ENCODE results near the gene RAPGEF5. TPM values are rescaled to one million over a fixed set of nuclear protein-coding genes. Genes with fewer than 3 reads are reported as not detected.

RAPGEF5 gene
- total RNA-seq, 1 experiment from 2014 or later, result 13.3 TPM

- Histone ChIP-seq H2BK15ac (ENCODE audit: low read depth, low read length) (no peak overlapping the region; the same call in 1 of the 2 replicates), H4K8ac (replicated peaks; ENCODE audit: insufficient read length, low read depth, low read length) (no peak overlapping the region), H3K79me2 (ENCODE audit: insufficient read depth, low read length) (no peaks in the 10 kb centered on the region), H3K18ac (ENCODE audit: insufficient read length, low read depth, low read length) (no peak overlapping the region), H3K23me2 (ENCODE audit: insufficient read length, low read depth, low read length, poor library complexity, severe bottlenecking) (no peaks in the 10 kb centered on the region), H3K14ac (ENCODE audit: insufficient read depth, low read length) (no peak overlapping the region), H3K9ac (ENCODE audit: extremely low read depth, insufficient read length, low read length) (no peak overlapping the region), H3K27ac (ENCODE audit: insufficient read length, low read depth, low read length) (no peak overlapping the region), H2BK12ac (ENCODE audit: insufficient read length, low read depth, low read length) (no peak overlapping the region), H4K91ac (ENCODE audit: insufficient read length, low read depth, low read length) (no peak overlapping the region), H4K5ac (ENCODE audit: insufficient read length, low read depth, low read length) (no peak overlapping the region), H3K79me1 (ENCODE audit: insufficient read depth, low read depth, low read length, poor library complexity, severe bottlenecking) (no peaks in the 10 kb centered on the region), H3K27me3 (ENCODE audit: insufficient read depth, low read length) (no peaks in the 10 kb centered on the region), H3K4me1 (ENCODE audit: insufficient read depth, low read length) (no peaks in the 10 kb centered on the region), H2BK20ac (ENCODE audit: low read depth, low read length, poor library complexity, severe bottlenecking) (no peak overlapping the region), H4K20me1 (ENCODE audit: control insufficient read depth, insufficient read depth, insufficient read length) (no peaks in the 10 kb centered on the region), H2AK5ac (ENCODE audit: insufficient read length, low read length) (no peak overlapping the region), H2AFZ (ENCODE audit: low read length) (no peak overlapping the region), H3K9me3 (ENCODE audit: control insufficient read depth, low read depth, low read length) (no peaks in the 10 kb centered on the region), H3K23ac (ENCODE audit: insufficient read length, low read depth, low read length) (no peak overlapping the region), H3K4ac (ENCODE audit: low read depth, low read length) (no peak overlapping the region), H3K56ac (ENCODE audit: insufficient read length, low read depth, low read length) (no peak overlapping the region), H3K4me2 (ENCODE audit: insufficient read depth, insufficient read length, low read length) (no peak overlapping the region), H2BK5ac (ENCODE audit: insufficient read length, low read length) (no peak overlapping the region), H3T11ph (ENCODE audit: low read length) (no peak overlapping the region), H2BK120ac (ENCODE audit: low read depth, low read length, poor library complexity, severe bottlenecking) (no peak overlapping the region)
- no peak for TF ChIP-seq CTCF (conservative IDR thresholded peaks at IDR 0.05)
- no CpG with 5 or more reads among the region's 4 CpGs for WGBS (ENCODE audit: extremely low coverage, insufficient read length, low lambda C conversion rate)
- Mint-ChIP-seq H3K4me1 (peaks cover 8 to 11% of the 10 kb centered on the region in 2 experiments), H3K4me3 (no peak overlapping the region), H3K9me3 (no peaks in the 10 kb centered on the region), H3K36me3 (ENCODE audit: insufficient read depth in 1 of 3, low read depth in 3 of 3) (peaks cover 0 to 5% (median 2%) of the 10 kb centered on the region in 3 experiments; a peak in 5 of 7 replicates), H3K27me3 (ENCODE audit: low read depth) (no peaks in the 10 kb centered on the region), H3K27ac (0 out of 7 replicates have a peak overlapping the region, but pooled peaks of 1 of the 3 experiments have one; percentile 15)
- DNase-seq, result no peak
These were observed 227.0 kb downstream of the RAPGEF5 start for GRCh38 chr7:22129819-22130580.

Measured in H9 (cell line).